Activated gamma-delta T cell treated with anti-CD3 and anti-CD28 coated beads, Interleukin-2, amount 50 U/mL, for 16 hours (primary cell): ENCODE measurements around the gene SLX4.
"Not testable (repeated sequence)": the region's sequence is repeated elsewhere in the genome, so short reads cannot be mapped to it uniquely, and the experiment has no call there.

Experiments used
- DNase-seq: peaks from one replicate; pipeline ENCODE4 v3.0.0-alpha.2; 2020; ENCODE audit warnings: low read depth

Gene SLX4

DNA sequence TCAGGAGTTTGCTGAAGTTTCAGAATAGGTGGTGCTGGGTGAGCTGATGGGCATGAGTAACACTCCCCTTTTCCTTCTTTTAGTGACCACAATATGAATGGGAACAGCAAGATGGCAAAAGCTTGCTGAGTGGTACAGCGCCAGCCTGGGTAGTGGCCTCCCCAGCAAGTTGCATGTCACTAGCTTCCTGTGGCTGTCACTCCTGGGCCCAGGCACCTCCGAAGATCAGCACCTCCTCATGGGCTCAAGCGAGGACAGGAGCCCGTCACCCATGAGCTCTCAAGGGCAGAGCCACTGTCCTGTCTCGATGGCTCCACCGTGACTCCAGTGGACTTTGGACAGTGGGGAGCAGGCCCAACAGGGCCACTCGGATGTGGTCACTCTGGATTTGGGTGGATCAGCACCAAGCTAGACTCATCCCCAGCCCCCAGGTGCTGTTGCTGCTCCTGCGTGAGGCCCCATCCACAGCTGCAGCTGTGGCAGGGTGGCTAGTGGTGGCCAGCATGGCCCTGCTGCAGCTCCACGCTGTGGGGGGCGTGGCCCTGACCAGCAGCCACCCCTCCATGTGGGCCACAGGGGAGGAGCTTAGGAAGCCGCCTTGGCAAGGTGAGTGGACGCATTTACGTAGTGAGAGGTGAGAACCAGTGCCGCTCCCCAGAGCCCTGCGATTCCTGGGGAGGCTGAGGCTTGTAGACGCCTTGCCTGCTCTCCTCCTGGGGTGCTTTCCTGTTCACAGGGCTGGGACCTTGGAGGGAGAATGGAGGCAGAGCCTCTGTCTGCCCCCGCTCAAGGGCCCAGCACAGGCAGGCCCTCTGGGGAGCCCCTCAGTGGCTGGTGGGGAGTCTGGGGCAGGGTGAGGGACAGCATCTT is 29.5 kb upstream of the SLX4 start:
- no peak for DNase-seq

DNA sequence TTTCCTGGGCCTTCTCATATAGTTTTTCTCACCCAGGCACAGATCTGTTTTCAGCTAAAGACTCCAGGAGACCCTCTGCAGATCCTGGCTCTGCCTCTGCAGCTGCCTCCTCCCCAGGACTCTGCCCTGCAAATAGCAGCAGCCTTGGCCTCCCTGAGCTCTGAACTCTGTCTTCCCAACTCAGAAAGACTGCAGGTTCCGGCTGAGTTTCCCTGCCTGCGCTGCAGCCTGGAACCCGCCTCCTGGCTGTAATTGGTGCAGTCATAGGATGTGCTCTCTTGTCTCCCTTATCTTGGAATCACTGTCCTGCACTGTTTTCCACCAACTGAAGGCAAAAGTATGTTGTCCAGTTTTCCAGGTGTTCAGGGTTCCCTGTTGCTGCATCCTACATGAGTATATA is 28.8 kb upstream of the SLX4 start:
- DNase-seq = no peak

DNA sequence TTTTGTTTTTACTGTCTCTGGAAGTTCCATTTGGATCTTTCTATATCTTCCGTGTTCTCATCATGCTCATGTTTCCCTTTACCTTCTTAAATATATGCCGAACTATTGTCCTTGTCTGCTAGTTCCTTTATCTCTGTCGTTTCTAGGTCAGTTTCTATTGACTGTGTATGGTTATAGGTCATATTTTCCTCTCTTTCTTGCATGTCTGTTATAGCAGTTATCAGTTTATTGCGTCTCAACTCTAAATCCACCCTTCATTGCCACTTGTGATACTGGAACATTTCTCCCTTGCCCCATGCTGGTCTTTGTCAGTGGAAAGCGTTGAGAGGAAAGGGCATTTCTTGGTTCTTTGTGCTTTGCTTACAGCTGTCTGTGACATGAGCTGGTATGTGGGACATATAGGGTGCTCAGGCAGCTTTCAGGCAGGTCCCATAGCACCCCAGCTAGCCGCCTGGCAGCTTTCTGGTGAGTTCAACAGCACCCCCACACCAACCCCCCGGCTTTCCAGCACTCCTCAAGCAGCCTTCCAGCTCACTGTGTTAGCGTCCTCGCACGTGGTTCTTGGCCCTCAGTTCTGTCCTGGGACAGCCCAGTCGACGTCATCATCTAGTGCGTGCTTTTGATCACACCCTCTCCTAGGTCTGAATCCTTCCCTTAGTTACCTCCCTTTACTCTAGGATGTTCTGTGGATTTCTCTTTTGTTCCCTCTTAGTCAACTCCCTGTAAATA is 27.7 kb upstream of the SLX4 start:
- DNase-seq = no peak

GRCh38 chr16:3637371-3637923 is 26.0 kb upstream of the SLX4 start:
- no peak for DNase-seq

- DNase-seq = no peak
These were observed 14.7 kb upstream of the SLX4 start for GRCh38 chr16:3625911-3626732.

DNA sequence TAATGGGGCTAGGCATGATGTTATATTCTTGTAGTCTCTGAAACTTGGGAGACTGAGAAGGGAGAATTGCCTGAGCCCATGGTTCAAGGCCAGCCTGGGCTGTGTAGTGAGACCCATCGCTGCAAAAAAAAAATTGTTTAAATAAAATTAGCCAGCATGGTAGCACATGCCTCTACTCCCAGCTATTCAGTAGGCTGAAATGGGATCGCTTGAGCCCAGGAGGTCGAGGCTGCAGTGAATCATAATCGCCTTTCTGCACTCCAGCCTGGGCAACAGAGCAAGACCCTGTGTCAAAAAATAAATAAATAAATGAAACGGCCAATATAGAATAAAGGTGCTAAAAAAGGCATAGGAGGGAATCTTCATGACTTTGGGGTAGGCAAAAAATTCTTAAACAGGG is 13.9 kb upstream of the SLX4 start:
- DNase-seq = no peak

- no peak for DNase-seq
These were observed 12.2 kb upstream of the SLX4 start for GRCh38 chr16:3623642-3624041.

DNA sequence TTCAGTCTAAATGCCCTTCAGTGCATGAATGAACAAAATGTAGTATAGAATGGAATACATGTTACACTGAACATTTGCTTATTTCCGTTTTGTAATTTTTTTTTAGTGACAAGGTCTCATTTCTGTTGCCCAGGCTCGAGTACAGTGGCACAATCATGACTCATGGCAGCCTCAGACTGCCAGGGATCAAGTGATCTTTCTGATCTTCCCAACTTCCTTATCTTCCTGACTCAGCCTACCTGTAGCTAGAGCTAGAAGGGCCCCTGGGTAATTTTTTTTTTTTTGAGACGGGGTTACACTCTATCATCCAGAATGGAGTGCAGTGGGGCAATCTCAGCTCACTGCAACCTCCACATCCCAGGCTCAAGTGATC is 7.3 kb upstream of the SLX4 start:
- DNase-seq = no peak

DNA sequence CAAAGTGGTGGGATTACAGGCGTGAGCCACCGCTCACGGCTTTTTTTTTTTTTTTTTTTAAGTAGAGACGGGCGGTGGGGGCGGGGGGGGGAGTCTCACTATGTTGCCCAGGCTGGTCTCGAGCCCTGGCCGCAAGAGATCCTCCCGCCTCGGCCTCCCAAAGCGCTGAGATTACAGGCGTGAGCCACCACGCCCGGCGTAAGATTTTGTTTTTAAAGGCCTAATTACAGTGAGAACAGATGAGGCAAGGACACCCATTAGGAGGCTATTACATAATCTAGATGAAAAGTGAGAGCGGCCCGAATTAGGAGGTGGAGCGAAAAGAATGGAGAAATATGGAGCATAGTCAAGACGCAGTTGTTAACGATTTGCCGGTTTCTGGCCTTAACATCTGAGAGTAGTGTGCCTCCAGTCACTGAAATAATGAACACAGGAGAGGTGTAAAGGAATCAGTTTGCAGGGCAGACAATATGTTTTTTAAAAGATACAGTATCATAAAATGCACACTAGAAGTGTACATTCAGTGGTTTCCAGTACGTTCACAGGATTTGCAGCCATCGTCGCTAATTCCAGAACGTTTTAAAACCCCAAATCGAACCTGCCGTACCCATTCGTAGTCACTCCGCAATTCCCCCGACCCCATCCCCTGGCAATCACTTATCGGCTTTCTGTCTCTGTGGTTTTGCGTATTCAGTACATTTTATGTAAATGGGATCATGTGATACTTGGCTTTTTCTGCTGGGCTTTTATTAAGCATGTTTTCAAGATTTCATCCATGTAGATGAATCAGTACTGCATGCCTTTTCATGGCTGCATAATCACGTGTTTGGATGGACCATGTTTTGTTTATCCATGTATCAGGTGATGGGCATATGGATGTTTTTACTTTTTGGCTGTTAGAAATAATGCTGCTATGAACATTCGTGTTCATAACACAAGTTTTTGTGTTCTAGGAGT is 1.4 kb upstream of the SLX4 start:
- DNase-seq = no peak

DNA sequence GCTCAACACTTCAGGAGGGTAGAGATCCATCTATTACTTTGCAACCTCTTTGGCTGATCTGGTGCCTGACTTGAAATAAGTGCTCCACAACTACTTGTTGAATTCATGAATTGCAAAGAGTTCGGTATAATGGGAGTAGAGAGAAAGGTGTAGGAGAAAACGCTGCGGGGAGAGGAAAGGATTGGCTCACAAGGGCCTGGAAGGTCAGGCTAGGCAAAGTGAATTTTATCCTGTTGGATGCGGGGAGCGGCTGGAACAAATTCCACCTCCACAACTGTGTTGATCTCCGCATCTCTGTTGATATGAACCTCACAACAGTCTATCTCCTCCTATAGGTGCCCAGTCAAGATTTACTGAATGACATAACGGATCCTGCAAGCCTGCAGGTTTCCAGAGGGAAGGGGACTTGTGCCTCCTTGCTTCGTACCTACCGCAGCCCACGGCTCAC is 684 bp downstream of the SLX4 start:
- DNase-seq = no peak

DNA sequence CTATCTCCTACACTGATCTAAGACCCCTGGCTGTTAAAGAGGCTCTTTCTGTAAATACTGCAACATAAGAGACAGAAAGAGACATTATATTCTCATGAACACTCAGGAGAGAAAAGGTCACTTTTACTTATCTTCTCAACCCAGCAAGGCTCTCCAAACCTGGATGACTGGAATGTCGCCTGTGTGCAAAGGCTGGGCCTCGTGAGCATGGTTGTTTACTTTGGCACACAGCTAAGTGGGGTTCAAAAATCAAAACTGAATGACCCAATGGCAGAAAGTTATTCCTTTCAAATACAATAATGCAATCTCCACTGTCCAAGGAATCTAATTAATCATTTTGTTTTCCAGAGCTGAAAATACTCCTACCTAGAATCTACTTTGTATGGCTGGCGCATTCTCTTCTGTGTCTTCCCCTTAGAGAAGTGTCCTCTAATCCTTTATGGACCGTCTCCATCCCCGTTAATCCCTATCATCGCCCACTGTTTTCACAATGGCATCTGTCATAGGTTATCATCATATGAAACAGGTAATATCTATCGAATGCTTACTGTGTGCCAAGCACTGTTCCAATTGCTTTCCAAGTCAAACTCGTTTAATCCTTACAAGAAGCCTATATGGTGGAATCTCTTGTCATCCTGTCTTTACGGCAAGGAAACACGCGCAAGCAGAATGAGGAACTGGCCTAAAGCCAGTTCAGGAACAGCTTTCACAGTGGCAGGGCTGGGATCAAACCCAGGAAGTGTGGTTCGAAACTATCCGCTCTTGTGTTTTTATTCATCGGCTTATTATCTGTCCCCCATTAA is 1.3 kb downstream of the SLX4 start:
- DNase-seq = no peak

- not testable (repeated sequence) for DNase-seq
These were observed 2.4 kb downstream of the SLX4 start for GRCh38 chr16:3608976-3609375.

DNA sequence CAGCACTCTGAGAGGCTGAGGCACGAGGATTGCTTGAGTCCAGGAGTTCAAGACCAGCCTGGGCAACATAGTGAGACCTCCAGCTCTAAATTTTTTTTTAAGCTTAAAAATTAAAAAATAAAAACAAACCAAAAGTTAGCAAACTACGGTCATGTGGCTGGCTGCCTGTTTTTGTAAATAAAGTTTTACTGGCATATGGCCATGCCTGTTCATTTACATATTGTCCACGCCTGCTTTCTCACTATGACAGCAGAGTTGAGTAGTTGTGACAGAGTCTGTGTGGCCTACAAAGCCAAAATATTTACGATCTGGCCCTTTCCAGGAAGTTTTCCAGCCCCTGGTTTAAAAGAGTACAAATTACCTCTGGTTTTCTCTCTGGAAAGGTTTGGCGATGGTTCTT is 3.3 kb downstream of the SLX4 start:
- DNase-seq = no peak

DNA sequence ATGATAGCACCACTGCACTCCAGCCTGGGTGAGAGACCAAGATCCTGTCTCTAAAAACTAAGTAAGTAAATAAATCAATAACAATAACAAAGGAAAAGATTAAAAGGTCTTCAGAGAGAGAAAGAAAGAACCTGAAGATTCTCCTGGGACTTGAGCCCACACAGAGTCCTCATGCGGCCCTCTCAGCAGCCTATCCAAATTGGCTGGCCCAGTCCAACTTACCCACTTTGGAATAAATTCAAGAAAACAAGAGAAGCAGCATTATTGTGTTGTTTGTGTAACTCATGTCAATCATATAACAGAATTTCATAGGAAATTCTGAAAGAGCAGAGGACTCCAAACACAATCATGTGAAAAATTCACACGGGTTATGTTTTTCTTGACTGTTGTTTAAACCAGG is 3.8 kb downstream of the SLX4 start:
- no peak for DNase-seq

- no peak for DNase-seq
These were observed 4.2 kb downstream of the SLX4 start for GRCh38 chr16:3607161-3607560.

GRCh38 chr16:3606441-3606840 is 5.0 kb downstream of the SLX4 start:
- no peak for DNase-seq

GRCh38 chr16:3602320-3602653 is 9.1 kb downstream of the SLX4 start:
- no peak for DNase-seq

GRCh38 chr16:3601614-3602319 is 9.6 kb downstream of the SLX4 start:
- no peak for DNase-seq

GRCh38 chr16:3599922-3600321 is 11.5 kb downstream of the SLX4 start:
- no peak for DNase-seq

GRCh38 chr16:3599121-3599520 is 12.3 kb downstream of the SLX4 start:
- DNase-seq = no peak
